Globus pallidus (tissue), 1 donor: ENCODE results near the gene ARL10.

Experiments used
- DNase-seq: peaks from one replicate; pipeline ENCODE4 v3.0.0-alpha.2; 2015; ENCODE audit warnings: low spot score

Gene ARL10

GRCh38 chr5:176361437-176362232 lies 3.7 kb upstream of the ARL10 start, which contains the start of gene KIAA1191:
Gene KIAA1191, minus strand, starts transcription at chr5:176361764. Its CDS starts 2,256 bp downstream, at chr5:176359508.
- peak; percentile 92 for DNase-seq

DNA sequence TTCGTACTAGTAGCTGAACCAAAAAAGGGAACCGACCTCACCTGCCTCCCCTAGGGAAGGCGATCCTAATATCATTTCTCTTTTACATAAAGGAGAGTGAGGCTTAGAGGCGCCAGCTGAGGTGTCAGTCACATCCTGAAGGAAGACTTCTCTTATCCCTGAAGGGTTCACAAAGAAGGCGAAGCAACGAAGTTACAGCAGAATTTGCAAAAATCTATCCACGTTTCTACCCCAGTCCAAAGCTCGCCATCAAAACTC lies 3.1 kb upstream of the ARL10 start:
- DNase-seq: no peak

DNA sequence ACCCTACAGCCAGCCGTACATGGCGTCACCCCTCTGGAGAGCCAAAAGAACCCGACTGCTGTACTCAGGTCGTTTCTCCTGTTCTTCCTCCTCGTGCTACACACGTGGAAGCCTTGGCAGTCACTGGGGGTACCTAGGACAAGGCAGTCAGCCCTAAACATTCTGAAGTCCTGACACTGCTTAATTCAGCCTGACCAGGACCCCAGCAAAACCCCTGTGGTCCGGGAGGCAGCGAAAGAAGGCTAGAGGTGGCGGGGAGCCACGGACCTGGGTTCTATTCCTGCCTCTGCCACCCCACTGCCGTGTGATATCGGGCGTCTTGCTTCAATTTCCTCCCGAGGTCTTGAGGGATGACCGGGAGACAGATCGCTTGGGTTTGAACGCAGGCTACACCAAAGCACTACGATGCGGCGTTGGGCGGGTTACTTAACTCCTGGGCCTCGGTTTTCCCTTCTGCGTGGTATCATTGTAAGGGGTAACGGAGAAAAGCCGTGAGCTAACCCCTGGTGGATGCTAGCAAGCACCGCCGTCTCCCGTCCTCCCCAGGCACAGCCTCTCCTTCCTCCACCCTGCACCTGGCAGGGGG lies 429 bp upstream of the ARL10 start:
- DNase-seq: no peak

GRCh38 chr5:176366232-176366894 lies 1.1 kb downstream of the ARL10 start:
- DNase-seq: no peak

DNA sequence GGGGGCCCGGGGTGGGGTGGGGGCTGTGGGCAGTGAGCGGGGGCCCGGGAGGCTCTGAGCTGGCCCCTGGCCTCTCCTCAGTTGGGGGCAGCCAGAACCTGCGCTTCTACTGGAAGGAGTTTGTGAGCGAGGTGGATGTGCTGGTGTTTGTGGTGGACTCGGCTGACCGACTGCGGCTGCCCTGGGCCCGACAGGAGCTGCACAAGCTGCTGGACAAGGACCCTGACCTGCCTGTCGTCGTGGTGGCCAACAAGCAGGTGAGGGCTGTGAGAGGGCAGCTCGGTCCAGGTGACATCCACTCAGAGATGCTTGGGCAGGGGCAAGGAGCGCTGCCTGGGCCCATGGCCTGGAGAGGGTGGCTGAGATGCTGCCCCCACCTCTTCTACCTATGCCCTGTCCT lies 3.4 kb downstream of the ARL10 start:
- no peak for DNase-seq

- no peak for DNase-seq
These were observed 4.8 kb downstream of the ARL10 start for GRCh38 chr5:176369934-176370711.

DNA sequence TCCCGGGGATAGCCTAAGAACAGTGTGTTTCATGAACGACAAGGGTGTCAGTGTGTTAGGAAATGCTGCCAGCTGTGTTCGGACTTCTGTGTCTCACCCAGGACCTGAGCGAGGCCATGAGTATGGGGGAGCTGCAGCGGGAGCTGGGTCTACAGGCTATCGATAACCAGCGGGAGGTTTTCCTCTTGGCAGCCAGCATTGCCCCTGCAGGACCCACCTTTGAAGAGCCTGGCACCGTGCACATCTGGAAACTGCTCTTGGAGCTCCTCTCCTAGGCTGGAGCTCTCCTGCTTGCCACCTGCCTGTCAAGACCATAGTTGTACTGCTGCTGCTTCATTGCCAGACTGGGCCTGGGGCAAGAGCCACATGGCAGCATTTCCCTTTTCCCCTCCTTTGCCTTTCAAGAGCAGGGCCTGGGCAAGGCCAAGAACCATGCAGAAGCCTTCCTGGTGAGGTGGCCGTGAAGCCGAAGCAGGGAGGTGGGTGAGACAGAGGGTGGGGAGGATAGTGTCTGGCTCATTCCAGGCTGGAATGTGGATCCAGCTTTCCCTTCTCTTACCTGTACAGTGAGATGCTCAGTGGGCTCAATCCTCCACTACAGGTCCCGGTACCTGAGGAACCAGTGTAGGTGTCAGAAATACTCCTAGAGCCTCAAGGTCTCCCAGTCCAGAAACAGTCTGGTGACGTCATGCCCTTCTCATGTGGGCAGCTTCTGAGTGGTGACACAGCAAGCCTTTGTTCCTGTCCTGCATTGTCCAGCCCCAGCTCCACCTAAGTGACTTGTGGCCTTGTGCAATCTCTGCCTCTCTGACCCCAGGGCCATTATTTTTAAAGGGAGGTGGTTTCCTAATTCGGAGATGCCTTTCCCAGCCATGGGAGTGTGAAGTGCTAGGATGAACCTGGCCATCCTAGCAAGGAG lies 6.6 kb downstream of the ARL10 start:
- peak; percentile 37 for DNase-seq

DNA sequence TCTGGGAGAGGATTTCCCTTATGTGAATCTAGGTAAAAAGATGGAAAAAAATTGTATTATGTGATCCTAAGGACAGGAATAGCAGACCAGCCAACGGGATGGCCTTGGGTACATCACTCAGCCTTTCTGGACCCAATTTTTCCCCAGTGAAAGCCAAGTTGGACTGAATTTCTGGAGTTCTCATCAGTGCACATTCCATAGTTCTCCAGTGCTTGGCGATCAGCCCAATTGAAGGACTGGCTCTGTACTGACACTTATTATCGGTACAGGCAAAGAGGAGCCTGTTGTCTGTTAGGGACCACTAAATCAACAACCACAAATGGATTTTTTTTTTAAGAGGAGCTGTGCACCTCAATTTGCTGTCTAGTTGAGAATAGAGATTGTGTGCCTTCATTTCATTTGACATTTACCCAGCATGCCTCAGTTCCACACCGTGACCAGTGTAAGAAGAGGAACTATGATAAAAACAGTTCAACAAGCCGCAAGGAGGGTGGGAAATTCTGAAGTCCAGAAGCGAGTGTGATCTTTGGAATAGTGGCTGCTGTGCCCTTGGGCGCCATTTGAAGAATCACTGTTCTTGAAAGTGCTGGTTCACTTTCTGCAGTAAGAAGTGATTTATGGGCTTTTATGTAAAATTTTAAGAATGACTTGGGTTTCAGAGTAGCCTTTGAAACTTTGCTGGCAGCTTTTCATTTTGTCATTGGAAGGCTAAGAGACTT lies 8.0 kb downstream of the ARL10 start:
- no peak for DNase-seq

- DNase-seq: no peak
These were observed 14.6 kb downstream of the ARL10 start for GRCh38 chr5:176379881-176380280.

DNA sequence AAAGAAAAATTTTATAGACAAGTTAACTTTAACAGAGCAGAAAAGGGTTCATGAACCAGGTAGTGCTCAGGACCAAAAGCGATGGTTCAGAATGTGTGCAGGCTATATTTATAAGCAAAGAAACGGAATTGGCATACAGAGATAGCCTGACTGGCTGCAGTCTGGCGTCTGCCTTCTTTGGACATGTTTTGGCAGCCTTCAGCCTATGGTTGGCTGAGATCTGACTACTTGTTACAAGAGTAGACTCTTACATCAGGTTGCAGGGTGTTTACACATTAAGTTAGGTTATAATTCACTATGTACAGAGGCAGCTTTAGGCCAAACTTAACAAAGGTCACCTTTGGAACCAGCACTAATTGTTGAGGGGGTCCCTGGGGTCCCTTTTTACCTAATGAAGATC lies 16.1 kb downstream of the ARL10 start:
- no peak for DNase-seq

DNA sequence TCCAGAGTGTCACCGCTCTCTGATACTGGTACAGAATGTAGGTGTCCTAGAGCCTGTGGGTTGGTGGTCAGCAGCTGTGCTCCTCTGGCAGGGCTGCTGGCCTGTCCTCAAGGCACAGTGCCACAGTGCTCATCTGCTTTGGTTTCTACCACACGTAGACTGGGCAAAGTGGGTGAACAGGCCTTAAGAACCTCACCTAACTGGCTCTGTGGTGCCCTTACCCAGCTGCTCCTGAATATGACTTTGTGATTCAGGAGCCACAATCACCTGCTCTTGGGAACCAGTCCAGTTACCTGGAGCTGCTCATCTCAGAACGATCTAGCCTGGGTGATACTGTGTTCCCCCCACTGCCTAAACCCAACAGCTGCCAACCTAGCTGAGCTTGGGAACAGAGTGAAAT lies 16.7 kb downstream of the ARL10 start:
- no peak for DNase-seq

GRCh38 chr5:176382721-176383120 lies 17.4 kb downstream of the ARL10 start:
- DNase-seq: no peak

- DNase-seq: no peak
These were observed 18.1 kb downstream of the ARL10 start for GRCh38 chr5:176383248-176383905.

DNA sequence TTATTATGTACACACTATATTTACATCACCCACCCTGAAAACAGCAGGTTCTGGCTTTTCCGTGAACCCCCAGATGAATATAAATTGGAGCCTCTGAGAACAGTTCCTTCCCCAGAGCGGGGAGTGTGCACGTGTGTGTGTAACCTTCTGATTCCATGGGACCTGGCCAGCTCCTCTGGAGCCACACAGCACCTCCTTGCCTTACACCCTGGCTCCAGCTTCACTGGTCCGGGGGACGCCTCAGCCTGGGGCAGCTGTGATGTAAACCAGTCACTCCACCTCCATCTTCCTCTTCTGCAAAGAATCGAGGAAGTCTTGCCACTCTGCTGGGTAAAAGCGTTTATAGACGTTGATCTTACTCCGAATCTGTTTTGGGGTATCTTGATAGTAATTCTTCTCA lies 18.7 kb downstream of the ARL10 start:
- DNase-seq: no peak

GRCh38 chr5:176384366-176384930 lies 19.2 kb downstream of the ARL10 start:
- no peak for DNase-seq

DNA sequence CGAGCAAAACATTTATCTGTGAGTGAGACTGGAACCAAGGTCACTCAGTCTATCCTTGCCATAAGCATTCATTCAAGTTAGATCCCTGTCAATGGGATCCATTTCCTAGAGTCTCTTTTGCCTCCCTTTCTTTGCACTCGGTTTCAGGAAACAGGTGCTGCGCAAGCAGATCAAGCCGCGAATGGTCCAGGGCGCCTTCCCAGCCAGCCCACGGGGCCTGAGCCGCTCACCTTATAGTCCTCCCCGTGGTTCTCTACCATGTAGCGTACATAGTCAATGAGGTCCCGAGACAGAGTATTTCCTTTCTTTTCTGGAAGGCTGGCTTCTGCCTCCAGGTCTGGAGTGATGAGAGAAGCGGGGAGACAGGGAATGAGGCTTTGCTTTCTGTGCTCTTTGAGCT lies 19.7 kb downstream of the ARL10 start:
- DNase-seq: no peak

GRCh38 chr5:176386491-176386890 lies 21.2 kb downstream of the ARL10 start:
- no peak for DNase-seq

DNA sequence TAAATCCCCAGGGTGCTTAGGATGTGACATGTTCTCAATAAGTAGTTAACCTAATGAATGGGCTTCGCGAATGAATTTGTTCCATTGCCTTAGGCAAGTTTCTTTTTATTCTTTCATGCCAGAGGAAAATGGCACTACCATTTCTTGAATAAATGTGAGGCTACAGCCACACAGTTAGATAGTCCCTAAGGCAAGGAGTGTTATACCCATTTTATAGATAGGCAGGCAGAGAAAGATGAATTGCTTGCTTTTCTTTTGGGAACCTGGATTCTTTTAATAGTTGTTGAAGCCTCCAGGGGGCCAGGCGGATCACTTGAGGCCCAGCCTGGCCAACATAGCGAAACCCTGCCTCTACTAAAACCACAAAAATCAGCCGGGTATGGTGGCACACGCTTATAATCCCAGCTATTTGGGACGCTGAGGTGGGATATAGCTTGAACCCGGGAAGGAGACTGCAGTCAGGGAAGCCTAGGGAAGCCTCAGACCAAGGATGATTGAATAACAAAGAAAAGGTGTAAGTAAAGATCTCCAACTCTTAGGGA lies 22.2 kb downstream of the ARL10 start:
- no peak for DNase-seq

- no peak for DNase-seq
These were observed 22.7 kb downstream of the ARL10 start for GRCh38 chr5:176388003-176388443.
